Body of pancreas (tissue), 4 donors: ENCODE measurements around the gene STAB1.

Experiments used
- CTCF ChIP-seq, 7 experiments: fragments of 450-650 bp in 4 of 7; fragments of 200-600 bp in 3 of 7; sonication (generic) in 3 of 7; IDR thresholded peaks; one replicate each; pipeline ENCODE4 v1.5.1; 2016 to 2019; ENCODE audit warnings: antibody characterized with exemption in 7 of 7
- POLR2A ChIP-seq, 3 donors: fragments of 450-650 bp; IDR thresholded peaks; one replicate each; pipeline ENCODE4 v1.6.1; 2016; ENCODE audit warnings: antibody characterized with exemption in 3 of 3, mild to moderate bottlenecking in 2 of 3

- TF ChIP-seq CTCF (IDR thresholded peaks at IDR 0.05) (no peak), POLR2A (IDR thresholded peaks at IDR 0.05) (no peak)
Measured at GRCh38 chr3:52454938-52455282, 40.2 kb upstream of the STAB1 start.
